Measurements from ENCODE around the gene AUTS2.
"Not testable (repeated sequence)": the region's sequence is repeated elsewhere in the genome, so short reads cannot be mapped to it uniquely, and the experiment has no call there.

The AUTS2 gene

DNA sequence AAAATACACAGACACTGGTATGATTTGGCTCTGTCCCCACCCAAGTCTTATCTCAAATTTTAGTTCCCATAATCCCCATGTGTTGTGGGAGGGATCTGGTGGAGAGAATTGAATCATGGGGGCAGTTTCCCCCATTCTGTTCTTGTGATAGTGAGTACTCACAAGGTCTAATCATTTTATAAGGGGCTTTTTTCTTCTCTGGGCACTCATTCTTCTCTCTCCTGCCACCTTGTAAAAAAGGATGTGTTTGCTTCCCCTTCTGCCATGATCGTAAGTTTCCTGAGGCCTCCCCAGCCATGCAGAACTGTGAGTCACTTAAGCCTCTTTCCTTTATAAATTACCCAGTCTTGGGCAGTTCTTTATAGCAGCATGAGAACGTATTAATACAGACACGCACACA is 677.3 kb downstream of the AUTS2 start:
- H3K27me3 ChIP-seq (ENCODE audit: insufficient read depth, low read length); H3K36me3 ChIP-seq (ENCODE audit: insufficient read depth, low read length); H3K9me3 ChIP-seq (ENCODE audit: insufficient read depth, low read depth, low read length); H3K9ac ChIP-seq (ENCODE audit: low read depth, low read length); H3K4me1 ChIP-seq (ENCODE audit: insufficient read depth, low read length); H3K4me3 ChIP-seq (ENCODE audit: low read length); H3K27ac ChIP-seq (ENCODE audit: low read depth, low read length): not testable (repeated sequence)
- WGBS: 95% methylated on average over 3 of the region's 3 CpGs

GRCh38 chr7:70285187-70285586 is 686.9 kb downstream of the AUTS2 start:
- no peaks in the 10 kb centered on the region for H3K4me1 ChIP-seq (ENCODE audit: insufficient read depth, low read length)
- no peak overlapping the region for H3K9ac ChIP-seq (ENCODE audit: low read depth, low read length)
- no CpG with 5 or more reads among the region's 1 CpG for WGBS
- no peaks in the 10 kb centered on the region for H3K9me3 ChIP-seq (ENCODE audit: insufficient read depth, low read depth, low read length)
- H3K27me3 ChIP-seq (ENCODE audit: insufficient read depth, low read length): no peaks in the 10 kb centered on the region
- H3K36me3 ChIP-seq (ENCODE audit: insufficient read depth, low read length): no peaks in the 10 kb centered on the region
- H3K4me3 ChIP-seq (ENCODE audit: low read length): no peak overlapping the region
- H3K27ac ChIP-seq (ENCODE audit: low read depth, low read length): no peak overlapping the region

DNA sequence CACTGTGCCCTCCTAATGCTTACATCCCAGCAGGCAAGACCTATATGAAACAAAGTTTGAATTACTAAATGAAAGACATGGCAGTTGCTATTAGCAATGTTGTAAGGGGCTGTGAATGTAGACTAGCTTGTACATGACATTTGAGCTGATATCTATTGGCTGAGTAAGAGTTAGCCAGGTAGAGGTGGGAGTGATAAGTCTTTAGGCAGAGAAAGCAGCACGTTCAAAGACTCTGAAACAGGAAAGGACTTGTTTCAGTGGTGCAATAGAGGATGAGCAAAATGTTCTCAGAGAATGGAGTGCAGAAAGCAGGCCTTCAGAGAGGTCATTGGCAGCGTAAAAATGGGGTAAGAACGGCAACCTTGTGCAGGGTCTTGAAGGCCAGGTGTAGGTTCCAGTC is 687.6 kb downstream of the AUTS2 start:
- no peaks in the 10 kb centered on the region for H3K36me3 ChIP-seq (ENCODE audit: insufficient read depth, low read length)
- H3K9me3 ChIP-seq (ENCODE audit: insufficient read depth, low read depth, low read length): no peaks in the 10 kb centered on the region
- no peak overlapping the region for H3K9ac ChIP-seq (ENCODE audit: low read depth, low read length)
- 92% methylated on average over 3 of the region's 3 CpGs for WGBS
- H3K27ac ChIP-seq (ENCODE audit: low read depth, low read length): no peak overlapping the region
- H3K27me3 ChIP-seq (ENCODE audit: insufficient read depth, low read length): no peaks in the 10 kb centered on the region
- H3K4me1 ChIP-seq (ENCODE audit: insufficient read depth, low read length): no peaks in the 10 kb centered on the region
- H3K4me3 ChIP-seq (ENCODE audit: low read length): no peak overlapping the region

GRCh38 chr7:70288781-70289456 is 690.6 kb downstream of the AUTS2 start:
- Histone ChIP-seq H3K9me3 (ENCODE audit: insufficient read depth, low read depth, low read length) (no peaks in the 10 kb centered on the region), H3K36me3 (ENCODE audit: insufficient read depth, low read length) (no peaks in the 10 kb centered on the region), H3K4me1 (ENCODE audit: insufficient read depth, low read length) (no peaks in the 10 kb centered on the region), H3K27me3 (ENCODE audit: insufficient read depth, low read length) (no peaks in the 10 kb centered on the region), H3K4me3 (ENCODE audit: low read length) (no peak overlapping the region), H3K27ac (ENCODE audit: low read depth, low read length) (no peak overlapping the region), H3K9ac (ENCODE audit: low read depth, low read length) (no peak overlapping the region)
- 92% methylated on average over 4 of the region's 5 CpGs for WGBS

DNA sequence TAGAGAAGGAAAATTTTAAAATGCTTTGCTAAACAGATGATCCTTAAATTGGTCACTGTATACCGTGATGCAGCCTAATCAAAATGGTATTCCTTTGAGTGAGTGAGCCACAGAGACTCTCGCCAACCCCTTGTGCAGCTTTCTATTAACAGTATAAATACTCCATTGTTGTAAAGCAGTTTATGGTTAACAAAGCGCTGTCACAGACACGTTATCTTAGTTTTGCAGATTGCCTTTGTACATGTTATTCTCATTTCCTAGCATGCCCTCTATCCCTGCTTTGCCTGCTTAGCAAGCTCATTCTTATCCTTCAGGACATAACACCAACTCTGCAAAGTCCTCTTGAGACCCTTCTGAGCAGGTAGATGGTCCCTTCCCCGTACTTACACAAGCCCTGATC is 694.4 kb downstream of the AUTS2 start:
- no peaks in the 10 kb centered on the region for H3K27me3 ChIP-seq (ENCODE audit: insufficient read depth, low read length)
- 97% methylated on average over 5 of the region's 5 CpGs for WGBS
- H3K36me3 ChIP-seq (ENCODE audit: insufficient read depth, low read length): no peaks in the 10 kb centered on the region
- no peaks in the 10 kb centered on the region for H3K9me3 ChIP-seq (ENCODE audit: insufficient read depth, low read depth, low read length)
- H3K4me3 ChIP-seq (ENCODE audit: low read length): no peak overlapping the region
- H3K9ac ChIP-seq (ENCODE audit: low read depth, low read length): no peak overlapping the region
- H3K4me1 ChIP-seq (ENCODE audit: insufficient read depth, low read length): no peaks in the 10 kb centered on the region
- no peak overlapping the region for H3K27ac ChIP-seq (ENCODE audit: low read depth, low read length)

GRCh38 chr7:70294211-70294911 is 696.1 kb downstream of the AUTS2 start:
- no peaks in the 10 kb centered on the region for H3K27me3 ChIP-seq (ENCODE audit: insufficient read depth, low read length)
- no peaks in the 10 kb centered on the region for H3K9me3 ChIP-seq (ENCODE audit: insufficient read depth, low read depth, low read length)
- H3K9ac ChIP-seq (ENCODE audit: low read depth, low read length): no peak overlapping the region
- H3K36me3 ChIP-seq (ENCODE audit: insufficient read depth, low read length): no peaks in the 10 kb centered on the region
- 92% methylated on average over 9 of the region's 9 CpGs for WGBS
- no peak overlapping the region for H3K27ac ChIP-seq (ENCODE audit: low read depth, low read length)
- no peak overlapping the region for H3K4me3 ChIP-seq (ENCODE audit: low read length)
- no peaks in the 10 kb centered on the region for H3K4me1 ChIP-seq (ENCODE audit: insufficient read depth, low read length)

DNA sequence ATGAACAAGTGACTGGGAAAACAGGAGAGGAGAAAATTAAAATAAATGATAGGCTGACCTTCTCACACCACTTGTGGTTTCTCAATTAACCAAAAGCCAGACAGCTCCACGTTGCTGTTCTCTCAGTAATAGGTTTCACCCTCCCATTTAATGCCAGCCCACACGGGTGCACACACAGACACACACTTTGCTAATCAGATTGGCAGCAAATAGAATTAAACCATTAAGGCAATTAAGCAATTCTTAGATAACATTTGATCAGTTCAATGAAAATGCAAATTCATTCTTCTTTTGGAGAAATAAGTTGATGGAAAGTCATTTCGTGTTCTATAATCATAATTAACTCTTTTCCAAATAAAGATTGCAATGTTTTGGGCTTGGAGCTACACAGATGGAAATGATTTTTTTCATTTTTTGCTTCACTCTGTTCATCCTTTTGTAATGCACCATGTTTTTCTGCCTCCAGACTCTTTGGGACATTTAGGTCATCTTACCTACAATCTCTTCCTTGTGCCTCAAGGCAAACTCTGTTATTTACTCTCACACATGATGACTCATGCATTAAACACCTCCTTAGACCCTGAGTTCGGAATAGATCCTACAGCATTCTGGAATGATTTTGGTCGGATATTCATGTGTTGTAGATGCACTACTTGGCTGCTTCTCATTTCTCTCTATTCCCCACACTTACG is 700.7 kb downstream of the AUTS2 start:
- Histone ChIP-seq H3K9me3 (ENCODE audit: insufficient read depth, low read depth, low read length) (no peaks in the 10 kb centered on the region), H3K27ac (ENCODE audit: low read depth, low read length) (no peak overlapping the region), H3K4me3 (ENCODE audit: low read length) (no peak overlapping the region), H3K4me1 (ENCODE audit: insufficient read depth, low read length) (no peaks in the 10 kb centered on the region), H3K36me3 (ENCODE audit: insufficient read depth, low read length) (no peaks in the 10 kb centered on the region), H3K9ac (ENCODE audit: low read depth, low read length) (no peak overlapping the region), H3K27me3 (ENCODE audit: insufficient read depth, low read length) (no peaks in the 10 kb centered on the region)
- 93% methylated on average over 3 of the region's 6 CpGs for WGBS

DNA sequence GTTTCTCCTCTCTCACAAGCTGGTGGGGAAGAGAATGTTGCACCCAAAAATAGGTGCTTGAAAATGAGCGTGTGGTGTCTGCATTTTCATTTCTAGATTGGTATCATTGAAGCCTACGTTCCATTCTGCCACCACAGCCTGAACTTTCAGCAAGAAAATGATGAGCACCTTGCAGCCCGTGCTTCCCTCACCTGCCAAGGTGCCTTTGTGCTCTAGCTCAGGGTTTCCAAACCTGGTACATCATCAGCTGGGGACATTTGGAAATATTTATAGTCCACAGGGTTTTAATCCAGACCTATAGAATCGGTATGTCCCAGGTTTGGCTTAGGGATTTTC is 701.2 kb downstream of the AUTS2 start:
- no peak overlapping the region for H3K27ac ChIP-seq (ENCODE audit: low read depth, low read length)
- no peaks in the 10 kb centered on the region for H3K27me3 ChIP-seq (ENCODE audit: insufficient read depth, low read length)
- H3K9me3 ChIP-seq (ENCODE audit: insufficient read depth, low read depth, low read length): no peaks in the 10 kb centered on the region
- H3K4me3 ChIP-seq (ENCODE audit: low read length): no peak overlapping the region
- H3K36me3 ChIP-seq (ENCODE audit: insufficient read depth, low read length): no peaks in the 10 kb centered on the region
- H3K9ac ChIP-seq (ENCODE audit: low read depth, low read length): no peak overlapping the region
- H3K4me1 ChIP-seq (ENCODE audit: insufficient read depth, low read length): no peaks in the 10 kb centered on the region
- 98% methylated on average over 4 of the region's 4 CpGs for WGBS

DNA sequence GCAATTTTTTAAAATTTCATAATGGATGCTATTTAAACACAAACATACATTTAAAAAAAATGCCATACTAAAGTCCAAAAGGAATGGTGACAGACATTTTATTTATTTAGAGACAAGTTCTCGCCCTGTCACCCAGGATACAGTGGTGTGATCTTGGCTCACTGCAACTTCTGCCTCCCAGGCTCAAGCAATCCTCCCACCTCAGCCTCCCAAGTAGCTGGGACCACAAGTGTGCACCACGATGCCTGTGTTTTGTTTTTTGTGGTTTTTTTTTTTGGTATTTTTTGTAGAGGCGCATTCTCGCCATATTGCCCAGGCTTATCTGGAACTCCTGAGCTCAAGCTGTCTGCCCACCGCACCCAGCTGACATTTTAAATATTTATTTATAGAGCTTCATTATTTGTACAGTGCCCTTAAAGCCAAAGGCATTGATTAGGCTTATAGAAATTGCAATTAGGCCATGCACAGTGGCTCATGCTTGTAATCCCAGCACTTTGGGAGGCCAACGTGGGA is 703.5 kb downstream of the AUTS2 start:
- H3K4me3 ChIP-seq (ENCODE audit: low read length): no peak overlapping the region
- H3K4me1 ChIP-seq (ENCODE audit: insufficient read depth, low read length): no peaks in the 10 kb centered on the region
- H3K27ac ChIP-seq (ENCODE audit: low read depth, low read length): no peak overlapping the region
- no peak overlapping the region for H3K9ac ChIP-seq (ENCODE audit: low read depth, low read length)
- no peaks in the 10 kb centered on the region for H3K9me3 ChIP-seq (ENCODE audit: insufficient read depth, low read depth, low read length)
- H3K36me3 ChIP-seq (ENCODE audit: insufficient read depth, low read length): no peaks in the 10 kb centered on the region
- WGBS: 92% methylated on average over 5 of the region's 6 CpGs
- H3K27me3 ChIP-seq (ENCODE audit: insufficient read depth, low read length): no peaks in the 10 kb centered on the region

DNA sequence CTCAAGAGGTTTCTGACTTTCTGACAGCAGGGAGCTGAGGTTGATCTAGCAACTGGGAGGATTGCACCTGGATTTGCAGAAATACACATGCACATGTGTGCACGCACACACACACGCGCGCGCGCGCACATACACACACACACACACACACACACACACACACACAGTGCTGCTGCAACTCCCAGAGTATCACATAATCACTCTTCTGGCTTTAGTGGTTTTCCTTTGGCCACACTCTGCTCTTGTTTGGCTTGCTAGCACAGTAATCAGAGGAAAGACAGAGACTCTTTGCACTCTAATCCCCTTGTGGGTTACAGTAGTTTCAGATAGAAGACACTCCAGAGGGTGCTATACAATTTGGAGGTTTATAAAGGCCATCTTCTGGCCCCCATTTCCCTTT is 705.0 kb downstream of the AUTS2 start:
- H3K4me1 ChIP-seq (ENCODE audit: insufficient read depth, low read length): no peaks in the 10 kb centered on the region
- WGBS: 99% methylated on average over 7 of the region's 7 CpGs
- no peak overlapping the region for H3K4me3 ChIP-seq (ENCODE audit: low read length)
- no peaks in the 10 kb centered on the region for H3K36me3 ChIP-seq (ENCODE audit: insufficient read depth, low read length)
- no peaks in the 10 kb centered on the region for H3K27me3 ChIP-seq (ENCODE audit: insufficient read depth, low read length)
- no peak overlapping the region for H3K27ac ChIP-seq (ENCODE audit: low read depth, low read length)
- H3K9me3 ChIP-seq (ENCODE audit: insufficient read depth, low read depth, low read length): no peaks in the 10 kb centered on the region
- H3K9ac ChIP-seq (ENCODE audit: low read depth, low read length): no peak overlapping the region

- H3K4me1 ChIP-seq (ENCODE audit: insufficient read depth, low read length): no peaks in the 10 kb centered on the region
- H3K36me3 ChIP-seq (ENCODE audit: insufficient read depth, low read length): no peaks in the 10 kb centered on the region
- H3K4me3 ChIP-seq (ENCODE audit: low read length): no peak overlapping the region
- no peak overlapping the region for H3K9ac ChIP-seq (ENCODE audit: low read depth, low read length)
- no peaks in the 10 kb centered on the region for H3K9me3 ChIP-seq (ENCODE audit: insufficient read depth, low read depth, low read length)
- H3K27me3 ChIP-seq (ENCODE audit: insufficient read depth, low read length): no peaks in the 10 kb centered on the region
- H3K27ac ChIP-seq (ENCODE audit: low read depth, low read length): no peak overlapping the region
- 89% methylated on average over 2 of the region's 2 CpGs for WGBS
Observed at GRCh38 chr7:70303780-70304179, 705.5 kb downstream of the AUTS2 start.
